Activated CD4-positive, alpha-beta T cell treated with anti-CD3 and anti-CD28 coated beads, Interleukin-2, Interleukin-6, amounts not matched to agents 100 ng/mL and 50 ng/mL, durations not matched to agents 16 hours and 8 hours (primary cell): ENCODE data around the gene JADE1.

ENCODE experiments used
- DNase-seq: peaks from one replicate; pipeline ENCODE4 v3.0.0-alpha.2; 2020

JADE1 gene

GRCh38 chr4:128879283-128879682 is 69.8 kb downstream of the JADE1 start:
- no peak for DNase-seq

DNA sequence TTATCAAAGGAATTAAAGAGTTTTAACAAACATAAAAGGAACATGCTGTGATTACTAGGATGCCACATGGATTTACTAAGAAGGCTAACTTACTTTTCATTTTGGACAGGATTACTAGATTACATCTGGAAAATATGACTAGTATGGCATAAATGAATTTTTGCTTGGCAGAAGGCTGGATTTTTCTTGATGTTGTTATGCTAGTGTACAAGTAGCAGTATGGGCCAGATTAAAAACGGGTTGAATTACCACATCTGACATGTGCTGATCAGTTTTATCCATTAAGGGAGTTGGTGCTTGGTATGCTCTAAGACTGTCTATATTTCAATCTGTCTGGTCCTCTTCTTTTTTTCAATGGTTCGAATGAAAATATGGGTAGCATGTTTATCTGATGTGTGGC is 70.5 kb downstream of the JADE1 start:
- DNase-seq = no peak

DNA sequence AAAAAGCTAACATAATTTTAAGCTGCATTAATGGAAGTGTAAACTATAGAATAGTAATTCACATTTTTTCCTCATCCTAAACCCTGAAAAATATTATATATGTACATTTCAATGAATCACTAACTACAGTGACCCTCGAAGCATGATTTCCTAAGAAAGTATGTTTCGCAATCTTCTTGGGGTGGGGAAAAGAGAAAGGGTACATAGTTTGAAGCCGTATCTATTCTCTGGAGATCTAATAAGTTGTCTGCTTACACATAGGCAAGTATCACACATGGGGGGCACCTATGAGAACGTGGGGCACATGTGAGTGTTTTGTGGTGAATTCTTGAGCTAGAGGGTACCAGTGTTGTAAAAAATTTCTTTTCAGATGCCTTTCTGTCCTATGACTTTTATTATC is 71.2 kb downstream of the JADE1 start:
- no peak for DNase-seq

DNA sequence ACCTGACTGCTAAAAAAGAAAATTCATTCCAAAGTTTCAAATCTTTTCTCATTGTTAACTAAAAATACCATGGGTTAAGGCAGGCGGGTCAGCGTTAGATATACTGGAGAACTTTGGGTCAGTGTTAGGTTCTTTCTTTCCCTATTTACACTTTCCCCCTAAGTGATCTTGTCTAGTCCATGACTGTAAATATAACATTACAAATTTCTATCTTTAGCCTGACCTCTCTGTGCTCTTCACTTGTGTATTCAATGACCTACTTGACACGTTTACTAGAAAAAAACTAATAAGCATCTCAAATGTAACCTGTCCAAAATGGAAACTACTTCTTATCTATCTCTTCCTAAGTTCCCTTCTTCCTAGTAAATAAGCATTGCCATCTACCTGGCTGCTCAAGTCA is 95.3 kb downstream of the JADE1 start:
- DNase-seq = no peak

GRCh38 chr4:128906581-128906980 is 97.1 kb downstream of the JADE1 start:
- DNase-seq = no peak

DNA sequence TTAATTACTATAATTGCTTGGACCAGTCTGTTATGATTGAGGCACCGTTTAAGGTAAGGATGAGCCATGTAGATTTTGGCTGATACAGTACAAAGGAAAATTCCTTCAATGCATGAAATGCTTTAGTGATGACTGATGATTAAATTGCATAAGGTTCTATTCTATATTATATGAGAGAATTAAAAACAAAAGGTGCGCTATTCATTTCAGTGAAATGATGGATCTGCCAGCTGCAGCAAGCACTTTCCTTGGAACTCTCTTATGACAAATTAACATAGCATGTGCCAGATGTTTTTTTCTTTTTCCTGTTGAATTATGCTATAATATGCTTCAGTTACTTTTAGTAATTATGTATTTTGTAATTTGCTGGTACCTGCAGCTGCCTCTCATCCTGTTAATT is 98.5 kb downstream of the JADE1 start:
- no peak for DNase-seq

- DNase-seq = no peak
These were observed 99.2 kb downstream of the JADE1 start for GRCh38 chr4:128908735-128909134.

GRCh38 chr4:128913228-128913627 is 103.7 kb downstream of the JADE1 start:
- DNase-seq = no peak

DNA sequence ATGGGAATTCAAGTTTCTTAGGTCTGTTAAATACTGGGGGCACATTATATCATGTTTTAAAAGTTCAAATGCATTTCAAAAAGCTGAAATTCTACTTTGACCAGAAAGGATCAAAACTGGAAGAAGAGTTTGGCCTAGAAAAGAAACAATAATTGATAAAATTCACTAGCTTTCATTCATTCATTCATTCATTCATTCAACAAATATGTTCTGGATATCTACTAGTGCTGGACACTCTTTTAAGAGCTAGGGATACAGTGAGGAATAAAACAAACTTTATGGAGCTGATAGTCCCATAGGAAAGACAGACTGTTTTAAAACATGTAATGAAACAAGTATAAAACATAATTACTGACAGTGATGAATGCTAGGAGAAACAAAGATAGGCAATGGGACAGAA is 106.0 kb downstream of the JADE1 start:
- no peak for DNase-seq

DNA sequence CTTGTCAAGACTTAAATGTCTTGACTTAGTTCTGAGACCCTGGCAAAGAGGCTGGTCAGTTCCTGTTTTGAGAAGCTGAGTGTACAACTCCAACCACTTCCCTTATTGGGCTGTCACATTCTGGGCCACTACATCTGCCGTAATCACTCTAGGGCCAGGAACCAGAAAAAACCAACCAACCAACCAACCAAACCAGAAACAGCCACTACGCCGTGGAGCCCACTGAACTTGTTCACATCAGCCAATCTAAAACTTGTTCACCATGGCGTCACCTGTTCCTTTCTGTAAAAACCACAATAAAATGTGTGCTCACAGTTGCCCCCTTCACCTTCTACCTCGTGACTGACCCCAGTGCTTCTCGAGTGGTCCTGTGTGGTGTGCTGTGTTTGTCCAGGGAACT is 107.3 kb downstream of the JADE1 start:
- DNase-seq = no peak

GRCh38 chr4:128917781-128918180 is 108.3 kb downstream of the JADE1 start:
- peak; percentile 10 for DNase-seq

- no peak for DNase-seq
These were observed 112.5 kb downstream of the JADE1 start for GRCh38 chr4:128921954-128922353.
